Measurements from ENCODE around the gene PRM2.

The PRM2 gene

DNA sequence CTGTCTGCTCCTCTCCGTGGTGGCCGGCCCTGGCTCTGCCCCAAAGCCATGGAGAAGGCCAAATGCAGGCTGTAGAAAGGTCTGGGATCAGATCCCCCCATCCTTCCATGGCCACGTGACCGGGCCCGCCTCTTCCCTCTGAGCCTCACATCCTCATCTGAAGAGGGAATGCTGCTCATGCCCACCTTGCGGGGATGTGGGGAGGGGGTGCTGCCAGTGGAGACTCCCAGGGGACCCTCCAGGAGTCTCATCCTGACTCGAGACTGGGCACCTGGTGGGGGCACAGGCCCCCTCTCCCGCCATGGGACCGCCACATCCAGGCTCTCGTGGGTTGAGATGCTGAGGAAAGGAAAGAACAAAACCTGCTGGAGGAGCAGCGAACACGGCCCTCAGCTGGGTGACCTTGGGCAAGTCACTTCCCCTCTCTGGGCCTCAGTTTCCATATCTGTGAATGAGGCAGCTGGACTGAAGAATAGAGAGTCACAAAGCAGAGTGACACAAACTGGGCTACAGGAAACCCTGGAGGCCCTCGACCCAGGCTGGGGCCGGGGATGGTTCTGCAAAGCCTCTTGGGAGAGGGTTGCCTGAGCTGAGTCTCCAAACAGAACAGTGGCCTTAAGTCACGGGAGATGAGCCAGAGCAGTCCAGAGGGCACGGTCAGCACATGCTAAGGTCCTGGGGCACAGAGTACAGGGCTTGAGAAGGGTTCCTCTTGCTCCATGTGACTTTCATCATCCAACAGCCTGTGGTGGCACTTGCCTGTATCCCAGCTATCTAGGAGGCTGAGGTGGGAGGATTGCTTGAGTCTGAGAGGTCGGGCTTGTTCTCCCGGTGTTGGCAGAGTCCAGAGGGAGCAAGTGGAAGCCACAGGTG, 50.4 kb downstream of the PRM2 start:
- no peak for DNase-seq (ENCODE audit: low read depth in 2 of 2)

All from stimulated activated CD8-positive, alpha-beta memory T cell treated with anti-CD3 and anti-CD28 coated beads, Interleukin-7, amount 100 ng/mL, for 4 hours (primary cell).